ENCODE measurements around the gene GPR137. TPM values are rescaled to one million over a fixed set of nuclear protein-coding genes. Genes with fewer than 3 reads are reported as not detected.

The GPR137 gene
- total and polyA plus RNA-seq, 2 donors from 2014 or later, result 44.0 to 48.4 TPM

DNA sequence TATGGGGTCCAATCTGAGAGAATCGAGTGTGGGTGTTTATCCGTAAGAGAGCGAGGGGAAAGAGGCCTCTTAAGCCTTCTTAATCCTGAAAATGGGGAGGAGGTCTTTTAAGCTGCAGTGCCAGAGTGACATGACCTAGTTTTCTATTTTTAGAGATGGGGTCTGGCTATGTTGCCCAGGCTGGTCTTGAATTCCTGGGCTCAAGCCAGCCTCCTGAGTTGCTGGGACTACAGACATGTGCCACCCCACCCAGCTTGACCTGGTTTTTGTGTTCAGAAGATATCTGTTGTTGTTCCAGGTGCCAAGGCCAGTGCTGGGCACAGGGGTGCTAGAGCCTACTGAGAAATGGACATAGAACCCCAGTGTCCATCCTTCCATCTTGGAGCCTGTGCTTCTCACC lies 2.6 kb upstream of the GPR137 start:
- no peak overlapping the region for H3K4me3 ChIP-seq (ENCODE audit: low read length in 3 of 3)
- TF ChIP-seq CTCF (IDR thresholded peaks at IDR 0.05; ENCODE audit: borderline replicate concordance, extremely low read depth, insufficient read depth), result no peak
- FAIRE-seq, result no peak
- H3K9ac ChIP-seq (ENCODE audit: low read length in 3 of 3), result peak overlapping the region in 1 of 3 donors; percentile 55
- H3K9me3 ChIP-seq (ENCODE audit: control insufficient read depth in 2 of 3, insufficient read depth in 1 of 3, low read length in 3 of 3), result no peaks in the 10 kb centered on the region
- intact Hi-C loops (cut with DNase I), result no loop called here
- no peaks in the 10 kb centered on the region for H3K36me3 ChIP-seq (ENCODE audit: control insufficient read depth in 2 of 3, insufficient read depth in 3 of 3, low read length in 3 of 3)
- peak in 1 of 5 donors; percentile 40 for DNase-seq
- peaks cover 0 to 17% (median 4%) of the 10 kb centered on the region in 3 donors for H3K4me1 ChIP-seq (ENCODE audit: control insufficient read depth in 2 of 3, insufficient read depth in 2 of 3, low read depth in 1 of 3, low read length in 3 of 3)
- no peaks in the 10 kb centered on the region for H3K27me3 ChIP-seq (ENCODE audit: control insufficient read depth, insufficient read depth, low read length)
- no peak overlapping the region for H3K27ac ChIP-seq (ENCODE audit: low read depth in 2 of 2, low read length in 2 of 2)

DNA sequence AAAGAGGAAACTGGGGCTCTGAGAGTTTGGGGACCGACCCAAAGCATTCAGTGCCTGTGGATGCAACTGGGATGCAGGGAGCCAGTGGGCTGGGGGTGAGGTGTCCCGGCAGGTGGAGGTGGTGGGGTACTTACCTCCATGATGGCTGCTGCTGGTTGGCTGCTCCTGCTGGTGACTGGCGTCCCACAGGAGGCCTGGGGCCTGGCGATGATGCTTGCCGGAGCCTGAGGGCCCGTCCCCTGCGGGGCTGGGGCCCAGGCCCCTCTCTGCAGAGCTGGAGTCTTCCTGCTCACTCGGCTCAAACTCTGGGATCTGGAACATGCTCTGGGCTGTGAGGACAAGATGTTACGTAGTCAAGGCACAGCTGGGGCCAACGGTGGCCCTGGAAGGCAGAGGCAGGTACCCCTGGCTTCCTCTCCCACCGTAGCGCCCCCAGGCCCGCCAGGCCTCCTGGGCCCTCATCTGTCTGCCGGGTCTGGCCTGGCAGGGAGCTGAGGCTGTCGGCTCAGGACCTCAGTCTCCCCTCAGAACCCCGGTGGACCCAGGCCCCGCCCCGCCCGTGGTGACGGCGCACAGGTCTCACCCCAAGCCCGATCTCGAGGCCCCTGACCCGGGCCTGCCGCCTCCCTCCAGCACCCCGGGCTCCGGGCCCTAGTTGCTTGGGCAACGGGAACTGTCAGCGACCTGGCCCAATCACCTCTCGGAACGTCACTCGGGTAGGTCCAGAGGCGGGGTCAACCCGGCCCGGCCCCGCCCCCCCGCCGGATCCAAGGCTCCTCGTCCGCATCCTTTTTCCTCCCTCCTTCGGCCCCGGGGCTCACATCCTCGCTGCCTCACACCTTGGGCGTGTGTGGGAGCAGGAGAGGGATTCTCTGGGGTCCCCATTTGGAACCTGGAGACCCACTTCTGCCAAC lies 1.3 kb upstream of the GPR137 start, which contains the start of gene BAD:
Gene BAD, minus strand, starts transcription at position 618 of the 914 bp plus-strand sequence. Its CDS starts 297 bp downstream, at position 321.
- no peaks in the 10 kb centered on the region for H3K36me3 ChIP-seq (ENCODE audit: control insufficient read depth in 2 of 3, insufficient read depth in 3 of 3, low read length in 3 of 3)
- peak within 1 kb of the TSS; percentile 90 to 96 for H3K27ac ChIP-seq (ENCODE audit: low read depth in 2 of 2, low read length in 2 of 2)
- no peak for TF ChIP-seq CTCF (IDR thresholded peaks at IDR 0.05; ENCODE audit: borderline replicate concordance, extremely low read depth, insufficient read depth)
- H3K4me3 ChIP-seq (ENCODE audit: low read length in 3 of 3), result peak within 1 kb of the TSS; percentile 75 to 83 (median 77)
- no peak for FAIRE-seq
- intact Hi-C loops (cut with DNase I), result no loop called here
- H3K9me3 ChIP-seq (ENCODE audit: control insufficient read depth in 2 of 3, insufficient read depth in 1 of 3, low read length in 3 of 3), result no peaks in the 10 kb centered on the region
- H3K9ac ChIP-seq (ENCODE audit: low read length in 3 of 3), result peak within 1 kb of the TSS; percentile 51 to 87 (median 81)
- H3K27me3 ChIP-seq (ENCODE audit: control insufficient read depth, insufficient read depth, low read length), result no peaks in the 10 kb centered on the region
- DNase-seq, result peak; percentile 95 to 98 (median 96)
- H3K4me1 ChIP-seq (ENCODE audit: control insufficient read depth in 2 of 3, insufficient read depth in 2 of 3, low read depth in 1 of 3, low read length in 3 of 3), result peaks cover 0 to 17% (median 4%) of the 10 kb centered on the region in 3 donors

GRCh38 chr11:64285885-64286800 lies 495 bp downstream of the GPR137 start:
- intact Hi-C loops (cut with DNase I), result no loop called here
- Histone ChIP-seq H3K27ac (ENCODE audit: low read depth in 2 of 2, low read length in 2 of 2) (peak overlapping the region; percentile 24 to 96), H3K4me1 (ENCODE audit: control insufficient read depth in 2 of 3, insufficient read depth in 2 of 3, low read depth in 1 of 3, low read length in 3 of 3) (peaks cover 0 to 17% (median 4%) of the 10 kb centered on the region in 3 donors), H3K9ac (ENCODE audit: low read length in 3 of 3) (peak overlapping the region in 2 of 3 donors; percentile 75 to 78), H3K9me3 (ENCODE audit: control insufficient read depth in 2 of 3, insufficient read depth in 1 of 3, low read length in 3 of 3) (no peaks in the 10 kb centered on the region), H3K36me3 (ENCODE audit: control insufficient read depth in 2 of 3, insufficient read depth in 3 of 3, low read length in 3 of 3) (no peaks in the 10 kb centered on the region), H3K4me3 (ENCODE audit: low read length in 3 of 3) (peak overlapping the region in 2 of 3 donors; percentile 62 to 83), H3K27me3 (ENCODE audit: control insufficient read depth, insufficient read depth, low read length) (peaks cover 10% of the 10 kb centered on the region)
- DNase-seq (peak in 1 of 5 donors; percentile 79), FAIRE-seq (no peak)
- TF ChIP-seq CTCF (IDR thresholded peaks at IDR 0.05; ENCODE audit: borderline replicate concordance, extremely low read depth, insufficient read depth), result no peak

Data from kidney (tissue), 14 donors.